Astrocyte of the cerebellum (primary cell): Measurements from ENCODE around the gene CSF3.
A peak's percentile ranks its signal among the peaks of the same experiment; 100 is the strongest.

Experiments
- DNase-seq: peaks from one replicate; pipeline ENCODE4 v3.0.0-alpha.2; 2011; ENCODE audit warnings: low read depth
- H3K4me3 ChIP-seq: 2 replicates; pipeline ENCODE4 v1.5.1; 2011; ENCODE audit warnings: mild to moderate bottlenecking, low read depth, low read length, moderate library complexity
- CTCF ChIP-seq: IDR thresholded peaks from 2 replicates; pipeline ENCODE4 v1.5.1; 2012; ENCODE audit warnings: low read length, low read depth, moderate library complexity, mild to moderate bottlenecking; ENCODE audit errors: missing control alignments
- in situ Hi-C: cut with HindIII; loops from 2 replicates; pipeline ENCODE4 v1.10.0; 2017; ENCODE audit warnings: low sequenced_read_pairs

CSF3 gene

GRCh38 chr17:40064971-40065768, 49.9 kb downstream of the CSF3 start:
- TF ChIP-seq CTCF, result no peak
- peak overlapping the region; percentile 94 for H3K4me3 ChIP-seq
- in situ Hi-C loops, result loop anchor here (5.0 kb wide), 1 partner anchor 33 kb away; no protein-coding TSS in a partner anchor
- no peak for DNase-seq

GRCh38 chr17:40065769-40066510, 50.7 kb downstream of the CSF3 start:
- peak overlapping the region; percentile 94 for H3K4me3 ChIP-seq

More at GRCh38 chr17:40065769-40066510, 50.7 kb downstream of the CSF3 start:
- in situ Hi-C loops, result loop anchor here (5.0 kb wide), 1 partner anchor 34 kb away; no protein-coding TSS in a partner anchor
- TF ChIP-seq CTCF, result no peak
- DNase-seq, result no peak
